ENCODE measurements around the gene PAIP1.
"Not testable (repeated sequence)": the region's sequence is repeated elsewhere in the genome, so short reads cannot be mapped to it uniquely, and the experiment has no call there.

Gene PAIP1

GRCh38 chr5:43570450-43571158, 13.7 kb upstream of the PAIP1 start:
- DNase-seq = no peak

DNA sequence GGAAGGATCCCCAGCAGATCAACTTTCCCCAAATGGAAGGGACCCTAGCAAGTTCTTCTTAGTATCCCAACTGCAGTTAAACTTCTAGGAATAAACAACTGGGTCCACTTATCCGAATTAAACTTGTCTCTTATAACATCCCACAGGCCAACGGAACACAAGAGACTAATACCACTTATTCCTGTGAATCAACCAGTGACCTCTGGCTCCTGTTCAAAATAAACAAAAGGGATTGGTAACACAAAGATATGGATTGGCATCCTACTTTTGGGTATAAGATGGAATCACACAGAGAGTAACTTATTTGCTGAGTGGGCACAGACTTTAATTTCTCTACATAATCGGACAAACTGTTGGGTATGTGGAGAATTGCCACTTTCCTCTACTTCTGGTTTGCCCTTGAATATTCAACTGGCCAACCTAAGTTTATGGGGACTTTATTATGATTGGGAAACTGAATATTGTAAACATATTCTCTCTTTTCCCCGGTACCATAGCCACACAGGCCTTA, 12.4 kb upstream of the PAIP1 start:
- DNase-seq = no peak

- no peak for DNase-seq
Observed at GRCh38 chr5:43567967-43568366, 11.1 kb upstream of the PAIP1 start.

DNA sequence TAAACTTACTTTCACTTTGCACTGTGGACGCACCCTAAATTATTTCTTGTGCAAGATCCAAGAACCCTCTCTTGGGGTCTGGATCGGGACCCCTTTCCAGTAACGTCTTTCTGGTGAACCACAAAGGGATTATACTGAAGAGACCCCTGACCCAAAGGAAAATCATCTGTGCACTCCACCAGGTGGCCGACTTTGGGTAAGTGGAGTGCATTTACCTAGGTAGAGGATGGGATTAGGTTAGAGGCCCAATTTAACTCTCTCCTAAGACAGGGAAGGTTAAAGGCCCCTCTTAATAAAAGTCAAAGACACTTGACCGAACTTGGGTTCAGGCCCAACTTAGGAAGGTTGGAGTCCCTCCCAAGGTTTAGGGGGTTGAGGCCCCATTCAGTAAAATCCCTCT, 8.2 kb upstream of the PAIP1 start:
- DNase-seq = no peak

DNA sequence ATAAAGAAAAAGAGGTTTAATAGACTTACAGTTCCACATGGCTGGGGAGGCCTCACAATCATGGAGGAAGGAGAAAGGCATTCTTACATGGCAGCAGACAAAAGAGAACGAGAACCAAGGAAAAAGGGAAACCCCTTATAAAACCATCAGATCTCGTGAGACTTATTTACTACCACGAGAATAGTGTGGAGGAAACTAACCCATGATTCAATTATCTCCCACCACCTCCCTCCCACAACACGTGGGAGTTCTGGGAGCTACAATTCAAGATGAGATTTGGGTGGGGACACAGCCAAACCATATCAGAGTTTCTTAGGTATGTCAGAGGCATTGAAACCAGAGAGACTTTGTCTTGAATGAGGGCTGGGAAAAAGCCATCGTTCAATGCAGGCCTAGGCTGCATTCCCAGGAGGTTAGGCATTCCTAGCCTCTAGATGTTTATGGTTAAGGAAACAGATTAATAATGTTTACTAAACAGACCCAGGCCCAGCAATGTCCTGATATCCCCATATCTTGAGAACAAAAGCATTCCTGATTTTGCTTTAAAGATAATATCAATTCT, 7.5 kb upstream of the PAIP1 start:
- no peak for DNase-seq

- DNase-seq = peak; percentile 39
Observed at GRCh38 chr5:43563321-43563720, 6.4 kb upstream of the PAIP1 start.

GRCh38 chr5:43561356-43561755, 4.5 kb upstream of the PAIP1 start:
- peak; percentile 82 for DNase-seq

GRCh38 chr5:43560128-43560527, 3.3 kb upstream of the PAIP1 start:
- DNase-seq = peak; percentile 75

GRCh38 chr5:43556607-43556856, 345 bp downstream of the PAIP1 start:
- DNase-seq = not testable (repeated sequence)

DNA sequence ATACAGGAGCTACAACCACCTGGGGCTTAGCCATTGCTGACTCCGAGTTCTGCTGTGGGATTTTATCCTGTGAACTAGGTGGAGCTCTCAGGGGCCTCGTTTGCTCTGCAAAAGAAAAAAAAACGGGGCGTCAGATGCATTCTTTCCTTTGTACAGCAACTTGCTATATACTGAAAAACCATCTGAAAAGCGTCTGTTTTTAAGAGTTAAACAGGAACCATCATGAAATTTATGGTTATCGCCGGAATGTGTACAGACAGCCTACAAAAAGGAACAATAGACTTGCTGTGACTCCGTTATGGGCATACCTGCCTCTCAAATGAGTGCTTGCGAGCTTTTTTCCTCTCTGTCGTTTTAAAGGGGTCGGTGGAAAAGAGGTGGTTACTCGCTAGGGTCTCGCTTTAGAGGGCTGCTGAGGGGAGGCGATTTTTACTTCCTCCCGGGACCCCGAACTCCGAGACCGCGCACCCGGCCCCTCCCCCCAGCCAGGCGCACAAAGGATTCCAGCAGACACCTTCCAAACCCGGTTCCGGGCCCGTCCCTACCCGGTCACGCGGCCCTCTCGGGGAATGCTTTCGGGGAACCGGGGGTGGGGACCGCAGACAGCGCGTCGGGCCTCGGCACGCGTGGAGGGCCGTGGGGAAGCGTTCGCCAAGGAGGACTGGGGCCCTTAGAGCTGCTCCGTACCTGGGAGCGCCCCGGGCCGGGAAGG, 826 bp downstream of the PAIP1 start:
- DNase-seq = peak; percentile 25

DNA sequence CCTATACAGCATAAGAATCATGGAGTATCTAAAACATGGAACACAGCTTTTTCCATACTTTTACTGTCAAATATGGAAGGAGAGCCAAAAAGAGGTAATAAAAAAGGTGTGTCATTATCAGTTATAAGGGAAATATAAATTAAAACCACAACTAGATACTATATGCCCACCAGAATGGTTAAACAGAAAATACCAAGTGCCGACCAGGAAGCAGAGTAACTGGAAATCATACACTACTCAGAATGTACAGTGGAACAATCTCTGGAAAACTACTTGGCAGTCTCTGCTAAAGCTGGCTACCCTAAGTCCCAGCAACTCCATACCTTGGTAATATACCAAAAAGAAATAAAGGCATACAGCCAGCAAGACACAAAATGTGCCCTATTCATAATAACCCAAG, 2.4 kb downstream of the PAIP1 start:
- no peak for DNase-seq

GRCh38 chr5:43553381-43553780, 3.5 kb downstream of the PAIP1 start:
- no peak for DNase-seq

GRCh38 chr5:43551731-43552130, 5.1 kb downstream of the PAIP1 start:
- no peak for DNase-seq

DNA sequence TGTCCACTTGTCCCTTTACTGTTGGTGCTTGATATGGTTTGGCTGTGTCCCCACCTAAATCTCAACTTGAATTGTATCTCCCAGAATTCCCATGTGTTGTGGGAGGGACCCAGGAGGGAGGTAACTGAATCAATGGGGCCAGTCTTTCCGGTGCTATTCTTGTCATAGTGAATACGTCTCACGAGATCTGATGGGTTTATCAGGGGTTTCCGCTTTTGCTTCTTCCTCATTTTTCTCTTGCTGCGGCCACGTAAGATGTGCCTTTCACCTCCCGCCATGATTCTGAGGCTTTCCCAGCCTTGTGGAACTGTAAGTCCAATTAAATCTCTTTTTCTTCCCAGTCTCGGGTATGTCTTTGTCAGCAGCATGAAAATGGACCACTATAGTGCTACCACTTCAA, 7.6 kb downstream of the PAIP1 start:
- DNase-seq = not testable (repeated sequence)

GRCh38 chr5:43548358-43548757, 8.5 kb downstream of the PAIP1 start:
- no peak for DNase-seq

GRCh38 chr5:43547532-43547931, 9.3 kb downstream of the PAIP1 start:
- no peak for DNase-seq

DNA sequence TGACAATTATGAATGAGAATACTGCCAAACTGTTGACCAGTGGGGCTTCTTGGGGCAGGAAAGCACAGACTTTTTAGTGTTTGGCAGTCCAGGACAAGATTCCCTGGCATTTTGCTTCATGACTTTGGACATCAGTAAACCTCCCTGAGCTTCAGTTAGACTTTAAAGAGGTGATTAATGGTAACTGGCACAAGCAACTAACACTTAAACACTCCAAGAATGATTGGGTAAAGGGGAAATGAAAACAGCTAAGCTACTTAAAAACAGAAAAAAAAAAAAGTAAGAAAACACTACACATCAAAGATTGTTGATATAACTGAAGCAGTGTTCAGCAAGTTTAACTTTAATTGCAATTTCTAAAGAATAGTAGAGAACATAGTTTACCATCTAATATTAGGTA, 13.4 kb downstream of the PAIP1 start:
- DNase-seq = no peak

GRCh38 chr5:43540746-43541145, 16.1 kb downstream of the PAIP1 start:
- DNase-seq = no peak

DNA sequence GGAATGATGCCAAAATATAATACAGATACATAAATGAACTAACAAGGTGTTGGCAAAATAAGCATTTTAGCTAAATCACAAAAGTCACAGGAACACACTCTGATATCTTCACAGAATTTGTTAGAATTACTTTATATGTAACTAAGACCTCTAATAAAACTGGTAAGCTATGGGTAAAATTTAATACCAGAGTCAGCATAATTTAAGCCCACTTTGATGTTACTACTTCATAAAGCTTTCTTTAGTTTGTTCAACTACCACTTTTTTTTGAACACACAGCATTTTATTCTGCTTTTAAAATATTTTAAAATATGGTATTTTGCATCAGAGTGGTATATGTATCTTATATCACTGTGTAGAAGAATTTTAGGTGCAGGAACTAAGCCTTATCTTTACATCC, 19.9 kb downstream of the PAIP1 start:
- DNase-seq = no peak

- DNase-seq = no peak
Observed at GRCh38 chr5:43533646-43534045, 23.2 kb downstream of the PAIP1 start.

- DNase-seq = no peak
Observed at GRCh38 chr5:43530648-43531047, 26.2 kb downstream of the PAIP1 start.

DNA sequence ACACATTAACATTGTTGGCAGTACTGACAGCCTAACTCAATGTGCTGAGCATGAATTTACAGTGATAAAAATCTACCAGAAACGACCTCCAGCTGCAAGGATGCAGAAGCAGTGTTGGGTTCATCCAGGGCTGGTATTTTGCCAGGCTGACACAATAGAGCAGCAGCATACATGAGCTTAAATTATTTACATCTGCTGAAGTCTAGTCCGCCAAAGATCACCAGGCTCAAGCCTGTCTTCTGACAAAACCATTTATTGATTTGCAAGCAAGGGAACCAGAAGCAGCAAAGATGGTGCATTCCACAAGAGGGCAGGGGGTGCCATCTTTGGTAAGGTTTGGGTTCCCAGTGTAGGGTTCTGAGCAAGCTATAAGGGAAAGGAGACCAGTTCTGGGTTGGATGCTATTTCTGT, 33.2 kb downstream of the PAIP1 start:
- DNase-seq = peak; percentile 27

GRCh38 chr5:43520615-43521014, 36.3 kb downstream of the PAIP1 start:
- no peak for DNase-seq

GRCh38 chr5:43515678-43516048, 41.2 kb downstream of the PAIP1 start:
- DNase-seq = no peak
